D341Med (cell line): Measurements from ENCODE around the gene CXCL1.
"Not testable (repeated sequence)": the region's sequence is repeated elsewhere in the genome, so short reads cannot be mapped to it uniquely, and the experiment has no call there.

Source experiments
- DNase-seq: peaks from one replicate; pipeline ENCODE4 v3.0.0; 2012; ENCODE audit warnings: low spot score

Gene CXCL1

GRCh38 chr4:73883306-73883705, 14.1 kb downstream of the CXCL1 start:
- no peak for DNase-seq

- no peak for DNase-seq
Measured at GRCh38 chr4:73885574-73886267, 16.5 kb downstream of the CXCL1 start.

- no peak for DNase-seq
Measured at GRCh38 chr4:73891326-73891725, 22.1 kb downstream of the CXCL1 start.

GRCh38 chr4:73891739-73892405, 22.7 kb downstream of the CXCL1 start:
- no peak for DNase-seq

- no peak for DNase-seq
Measured at GRCh38 chr4:73892966-73893365, 23.8 kb downstream of the CXCL1 start.

- no peak for DNase-seq
Measured at GRCh38 chr4:73894001-73894400, 24.8 kb downstream of the CXCL1 start.

- DNase-seq: no peak
Measured at GRCh38 chr4:73895201-73896175, 26.3 kb downstream of the CXCL1 start.

- DNase-seq: no peak
Measured at GRCh38 chr4:73896416-73896815, 27.2 kb downstream of the CXCL1 start.

GRCh38 chr4:73897380-73898136, 28.4 kb downstream of the CXCL1 start:
- DNase-seq: no peak

- DNase-seq: not testable (repeated sequence)
Measured at GRCh38 chr4:73899338-73899737, 30.1 kb downstream of the CXCL1 start.

- no peak for DNase-seq
Measured at GRCh38 chr4:73901031-73901430, 31.8 kb downstream of the CXCL1 start.

GRCh38 chr4:73902038-73902637, 32.9 kb downstream of the CXCL1 start:
- DNase-seq: no peak

GRCh38 chr4:73902817-73903547, 33.8 kb downstream of the CXCL1 start:
- DNase-seq: no peak

GRCh38 chr4:73904491-73904890, 35.3 kb downstream of the CXCL1 start:
- no peak for DNase-seq

GRCh38 chr4:73908965-73909364, 39.8 kb downstream of the CXCL1 start:
- DNase-seq: no peak

GRCh38 chr4:73911746-73912145, 42.6 kb downstream of the CXCL1 start:
- DNase-seq: no peak

GRCh38 chr4:73912191-73912590, 43.0 kb downstream of the CXCL1 start:
- DNase-seq: no peak

- DNase-seq: no peak
Measured at GRCh38 chr4:73914071-73914470, 44.9 kb downstream of the CXCL1 start.

GRCh38 chr4:73916172-73916925, 47.2 kb downstream of the CXCL1 start:
- DNase-seq: no peak

GRCh38 chr4:73917081-73917501, 47.9 kb downstream of the CXCL1 start:
- no peak for DNase-seq
